ENCODE measurements around the gene ITGA1.

DNA sequence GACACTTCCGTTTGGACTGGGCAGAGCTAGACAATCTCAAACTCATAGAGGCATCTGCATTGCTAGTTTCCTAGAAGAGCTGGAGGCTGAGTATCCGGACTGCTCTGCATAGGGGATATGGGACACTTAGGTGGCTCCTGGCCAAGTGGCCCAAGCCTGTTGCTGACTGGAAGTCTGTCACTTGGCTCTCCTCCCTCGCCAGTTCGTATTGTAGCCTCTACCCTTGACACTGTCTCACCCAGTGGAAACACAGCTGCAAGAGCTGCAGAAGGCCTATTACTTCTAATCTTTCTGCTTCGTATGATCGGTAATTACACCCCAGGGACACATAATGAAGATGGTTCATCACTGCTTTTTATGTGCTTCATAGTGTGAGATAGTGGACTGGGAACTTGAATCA, 34.7 kb downstream of the ITGA1 start:
- TF ChIP-seq EZH2phosphoT487 (IDR thresholded peaks at IDR 0.05; ENCODE audit: borderline replicate concordance): no peak
- TF ChIP-seq, protein P1, sequence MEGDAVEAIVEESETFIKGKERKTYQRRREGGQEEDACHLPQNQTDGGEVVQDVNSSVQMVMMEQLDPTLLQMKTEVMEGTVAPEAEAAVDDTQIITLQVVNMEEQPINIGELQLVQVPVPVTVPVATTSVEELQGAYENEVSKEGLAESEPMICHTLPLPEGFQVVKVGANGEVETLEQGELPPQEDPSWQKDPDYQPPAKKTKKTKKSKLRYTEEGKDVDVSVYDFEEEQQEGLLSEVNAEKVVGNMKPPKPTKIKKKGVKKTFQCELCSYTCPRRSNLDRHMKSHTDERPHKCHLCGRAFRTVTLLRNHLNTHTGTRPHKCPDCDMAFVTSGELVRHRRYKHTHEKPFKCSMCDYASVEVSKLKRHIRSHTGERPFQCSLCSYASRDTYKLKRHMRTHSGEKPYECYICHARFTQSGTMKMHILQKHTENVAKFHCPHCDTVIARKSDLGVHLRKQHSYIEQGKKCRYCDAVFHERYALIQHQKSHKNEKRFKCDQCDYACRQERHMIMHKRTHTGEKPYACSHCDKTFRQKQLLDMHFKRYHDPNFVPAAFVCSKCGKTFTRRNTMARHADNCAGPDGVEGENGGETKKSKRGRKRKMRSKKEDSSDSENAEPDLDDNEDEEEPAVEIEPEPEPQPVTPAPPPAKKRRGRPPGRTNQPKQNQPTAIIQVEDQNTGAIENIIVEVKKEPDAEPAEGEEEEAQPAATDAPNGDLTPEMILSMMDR (conservative IDR thresholded peaks at IDR 0.05; ENCODE audit: low read length): no peak

All from Loucy (cell line).